Thyroid gland (tissue), 4 donors: ENCODE measurements around the gene EMP2.

Experiments used
- CTCF ChIP-seq, 6 experiments: fragments of 200-600 bp in 3 of 6; fragments of 450-650 bp in 3 of 6; sonication (generic) in 3 of 6; IDR thresholded peaks; one replicate each; pipeline ENCODE4 v1.5.1; 2016 to 2019; ENCODE audit warnings: antibody characterized with exemption in 6 of 6, mild to moderate bottlenecking in 2 of 6, inconsistent platforms in 1 of 6, moderate library complexity in 1 of 6
- POLR2A ChIP-seq, 2 donors: fragments of 450-650 bp; IDR thresholded peaks; one replicate each; pipeline ENCODE4 v1.6.1; 2017; ENCODE audit warnings: antibody characterized with exemption in 2 of 2, mild to moderate bottlenecking in 2 of 2, moderate library complexity in 1 of 2

GRCh38 chr16:10565167-10565566, 15.2 kb downstream of the EMP2 start:
- TF ChIP-seq CTCF (IDR thresholded peaks at IDR 0.05) (no peak), POLR2A (IDR thresholded peaks at IDR 0.05) (no peak)
